Spleen (tissue), 11 donors: ENCODE results near the gene LOXL1. TPM values are rescaled to one million over a fixed set of nuclear protein-coding genes. Genes with fewer than 3 reads are reported as not detected.

Source experiments
- DNase-seq: peaks from one replicate; pipeline ENCODE4 v3.0.0-alpha.2; 2020
- H3K27ac ChIP-seq, 8 donors: fragments of 200-600 bp; sonication (generic) in 7 of 8; 1 replicate in 4 of 8; 2 replicates in 4 of 8; pipeline versions ENCODE4 v1.5.0 to v1.8.0; 2016 to 2021; ENCODE audit warnings: inconsistent platforms in 4 of 8, mild to moderate bottlenecking in 4 of 8, moderate library complexity in 1 of 8
- H3K27me3 ChIP-seq, 7 donors: fragments of 200-600 bp; sonication (generic) in 6 of 7; replicated peaks in 1 of 7; 1 replicate in 4 of 7; 2 replicates in 3 of 7; pipeline versions ENCODE4 v1.5.0 to v1.8.0; 2016 to 2021; ENCODE audit warnings: inconsistent platforms in 3 of 7, mild to moderate bottlenecking in 1 of 7
- H3K36me3 ChIP-seq, 6 donors: fragments of 200-600 bp; sonication (generic) in 5 of 6; 1 replicate in 4 of 6; 2 replicates in 2 of 6; pipeline versions ENCODE4 v1.5.0 to v1.8.0; 2016 to 2021; ENCODE audit warnings: inconsistent platforms in 2 of 6
- H3K4me1 ChIP-seq, 6 donors: fragments of 200-600 bp; sonication (generic) in 5 of 6; 1 replicate in 3 of 6; 2 replicates in 3 of 6; pipeline versions ENCODE4 v1.5.0 to v1.8.0; 2016 to 2021; ENCODE audit warnings: inconsistent platforms in 3 of 6
- H3K4me3 ChIP-seq, 8 donors: fragments of 200-600 bp; sonication (generic) in 7 of 8; 1 replicate in 4 of 8; 2 replicates in 4 of 8; pipeline versions ENCODE4 v1.5.0 to v1.8.0; 2016 to 2021; ENCODE audit warnings: inconsistent platforms in 4 of 8, mild to moderate bottlenecking in 4 of 8, moderate library complexity in 2 of 8
- H3K9me3 ChIP-seq, 8 donors: fragments of 200-600 bp; sonication (generic) in 7 of 8; 1 replicate in 4 of 8; 2 replicates in 4 of 8; pipeline versions ENCODE4 v1.5.0 to v1.8.0; 2016 to 2021; ENCODE audit warnings: inconsistent platforms in 4 of 8
- CTCF ChIP-seq, 11 experiments: fragments of 200-600 bp in 7 of 11; fragments of 450-650 bp in 4 of 11; sonication (generic) in 4 of 11; IDR thresholded peaks in 8 of 11; conservative IDR thresholded peaks in 3 of 11; 1 replicate in 7 of 11; 2 replicates in 4 of 11; pipeline versions ENCODE4 v1.4.0 to v1.8.0; 2016 to 2021; ENCODE audit warnings: antibody characterized with exemption in 11 of 11, inconsistent platforms in 4 of 11, mild to moderate bottlenecking in 1 of 11
- POLR2A ChIP-seq, 3 donors: fragments of 450-650 bp; IDR thresholded peaks; one replicate each; pipeline ENCODE4 v1.5.1; 2017; ENCODE audit warnings: antibody characterized with exemption in 3 of 3, mild to moderate bottlenecking in 1 of 3
- POLR2AphosphoS5 ChIP-seq, 3 donors: sonication (generic); formaldehyde crosslinking; IDR thresholded peaks; one replicate each; pipeline ENCODE4 v1.5.1; 2017; ENCODE audit warnings: antibody characterized with exemption in 3 of 3
- WGBS, 5 donors: extraction: QIAGEN DNeasy Blood & Tissue Kit in 3 of 5; methylation state at CpG; one replicate each; pipeline versions ENCODE4 v1.1.5 to v1.1.7; 2013 to 2018; 5-methylcytosine and 5-hydroxymethylcytosine counted together
- intact Hi-C: fragments of 100-400 bp; cut with DNase I; formaldehyde crosslinking; loops from one replicate; pipeline ENCODE4 v1.15.0; 2023; ENCODE audit warnings: low total_unique reads
- polyA plus RNA-seq, 3 donors: library from polyadenylated mRNA; stranded (reverse); fragments of 200-250 nt; gene quantifications; one replicate each; pipeline ENCODE4 v1.2.1, GENCODE V29; 2013
- total RNA-seq, 7 donors: library from RNA; depleted of rRNA in 3 of 7; stranded (reverse); fragments of >200 nt in 3 of 7; fragmentation: NEBNext Ultra II Directional in 4 of 7; extraction: Animal tissue kit (Norgen Biotek cat#: 25700) in 4 of 7; gene quantifications; one replicate each; pipeline versions ENCODE4 v1.1.0 to v1.2.1, GENCODE V29; 2016 to 2021
- donor health status: healthy with polysubstance abuse.
- donor health status: DM: no; HTN: no; CAD: no; lungs with moderate emphysema.
- donor health status: DM: no; HTN: no; CAD: no.
- donor health status: Bipolar disorder and iron deficiency.
- donor health status: healthy.
- donor health status: DM: no; HTN: no; CAD: no.
- donor health status: DM: yes; HTN: yes; CAD: no.

Gene LOXL1
- total and polyA plus RNA-seq, 10 donors, result 3.3 to 11.3 (median 8.1) TPM

GRCh38 chr15:73955861-73956742, 29.8 kb downstream of the LOXL1 start:
- 79 to 88% (median 80%) methylated on average over 11 to 12 of the region's 12 CpGs for WGBS, 5 donors
- intact Hi-C loops, result no loop called here
- no peaks in the 10 kb centered on the region for H3K27me3 ChIP-seq
- no peak overlapping the region for H3K4me3 ChIP-seq
- DNase-seq, result peak; percentile 49
- H3K27ac ChIP-seq, result peak overlapping the region in 4 of 8 donors; percentile 5 to 44 (median 27)
- no peaks in the 10 kb centered on the region for H3K36me3 ChIP-seq
- no peaks in the 10 kb centered on the region for H3K9me3 ChIP-seq
- TF ChIP-seq POLR2A (IDR thresholded peaks at IDR 0.05) (no peak), CTCF (IDR thresholded peaks at IDR 0.05 in 8 of 11, conservative IDR thresholded peaks at IDR 0.05 in 3 of 11) (no peak), POLR2AphosphoS5 (IDR thresholded peaks at IDR 0.05) (no peak)
- peaks cover 2 to 60% (median 43%) of the 10 kb centered on the region in 6 donors for H3K4me1 ChIP-seq

- peaks cover 2 to 54% (median 37%) of the 10 kb centered on the region in 6 donors for H3K4me1 ChIP-seq
- no peaks in the 10 kb centered on the region for H3K36me3 ChIP-seq
- DNase-seq, result peak; percentile 80
- intact Hi-C loops, result no loop called here
- no peak overlapping the region for H3K4me3 ChIP-seq
- WGBS, 5 donors, result 12 to 29% (median 16%) methylated on average over 9 of the region's 9 CpGs; no CpG with 5 or more reads in 1 of the 5 donors
- peak overlapping the region in 4 of 8 donors; percentile 5 to 44 (median 27) for H3K27ac ChIP-seq
- peak; percentile 60 to 62 (median 60) for TF ChIP-seq POLR2AphosphoS5 (IDR thresholded peaks at IDR 0.05)
- no peak for TF ChIP-seq POLR2A (IDR thresholded peaks at IDR 0.05)
- TF ChIP-seq CTCF (IDR thresholded peaks at IDR 0.05 in 8 of 11, conservative IDR thresholded peaks at IDR 0.05 in 3 of 11), result no peak
- no peaks in the 10 kb centered on the region for H3K9me3 ChIP-seq
- H3K27me3 ChIP-seq, result no peaks in the 10 kb centered on the region
Measured at GRCh38 chr15:73956743-73957135, 30.5 kb downstream of the LOXL1 start.

- intact Hi-C loops, result no loop called here
- no peaks in the 10 kb centered on the region for H3K9me3 ChIP-seq
- no peaks in the 10 kb centered on the region for H3K36me3 ChIP-seq
- peaks cover 2 to 48% (median 32%) of the 10 kb centered on the region in 6 donors for H3K4me1 ChIP-seq
- TF ChIP-seq POLR2A (IDR thresholded peaks at IDR 0.05) (no peak), CTCF (IDR thresholded peaks at IDR 0.05 in 8 of 11, conservative IDR thresholded peaks at IDR 0.05 in 3 of 11) (no peak), POLR2AphosphoS5 (IDR thresholded peaks at IDR 0.05) (no peak)
- WGBS, 5 donors, result 55 to 74% (median 65%) methylated on average over 8 of the region's 8 CpGs
- no peak overlapping the region for H3K4me3 ChIP-seq
- peak overlapping the region in 2 of 8 donors; percentile 39 to 44 for H3K27ac ChIP-seq
- no peaks in the 10 kb centered on the region for H3K27me3 ChIP-seq
- DNase-seq, result peak; percentile 74
Measured at GRCh38 chr15:73957276-73957675, 31.0 kb downstream of the LOXL1 start.

- H3K4me1 ChIP-seq, result peaks cover 0 to 43% (median 28%) of the 10 kb centered on the region in 6 donors
- DNase-seq, result peak; percentile 6
Measured at GRCh38 chr15:73957785-73958184, 31.5 kb downstream of the LOXL1 start.

More at GRCh38 chr15:73957785-73958184, 31.5 kb downstream of the LOXL1 start:
- H3K27ac ChIP-seq, result peak overlapping the region in 2 of 8 donors; percentile 39 to 44
- H3K27me3 ChIP-seq, result no peaks in the 10 kb centered on the region
- intact Hi-C loops, result no loop called here
- no peaks in the 10 kb centered on the region for H3K36me3 ChIP-seq
- TF ChIP-seq CTCF (IDR thresholded peaks at IDR 0.05 in 8 of 11, conservative IDR thresholded peaks at IDR 0.05 in 3 of 11), result no peak
- no peak for TF ChIP-seq POLR2A (IDR thresholded peaks at IDR 0.05)
- TF ChIP-seq POLR2AphosphoS5 (IDR thresholded peaks at IDR 0.05), result no peak
- 87 to 98% (median 94%) methylated on average over 2 of the region's 2 CpGs for WGBS, 5 donors
- H3K4me3 ChIP-seq, result no peak overlapping the region
- H3K9me3 ChIP-seq, result no peaks in the 10 kb centered on the region
